Liver (tissue), 9 donors: ENCODE results near the gene DCC. TPM values are rescaled to one million over a fixed set of nuclear protein-coding genes. Genes with fewer than 3 reads are reported as not detected.

Experiments
- DNase-seq: peaks from one replicate; pipeline ENCODE4 v3.0.0-alpha.2; 2017; ENCODE audit warnings: low spot score
- H3K27ac ChIP-seq, 2 donors: one replicate each; pipeline ENCODE4 v1.7.0; 2013; ENCODE audit warnings: inconsistent platforms in 2 of 2, low read length in 2 of 2, control low read depth in 1 of 2, low read depth in 1 of 2, mild to moderate bottlenecking in 1 of 2
- H3K27me3 ChIP-seq, 4 donors: one replicate each; pipeline versions ENCODE4 v1.6.1 to v1.7.0; 2013; ENCODE audit warnings: low read length in 3 of 4, inconsistent platforms in 1 of 4, mild to moderate bottlenecking in 1 of 4, moderate library complexity in 1 of 4; ENCODE audit not compliant: control insufficient read depth in 4 of 4, insufficient read depth in 4 of 4
- H3K36me3 ChIP-seq, 4 donors: one replicate each; pipeline versions ENCODE4 v1.6.1 to v1.7.0; 2013; ENCODE audit warnings: low read length in 3 of 4, mild to moderate bottlenecking in 3 of 4, low read depth in 1 of 4, moderate library complexity in 1 of 4; ENCODE audit not compliant: control insufficient read depth in 4 of 4, insufficient read depth in 3 of 4
- H3K4me1 ChIP-seq, 4 donors: one replicate each; pipeline versions ENCODE4 v1.6.1 to v1.7.0; 2013; ENCODE audit warnings: low read length in 3 of 4, mild to moderate bottlenecking in 3 of 4, moderate library complexity in 1 of 4; ENCODE audit not compliant: control insufficient read depth in 4 of 4, insufficient read depth in 4 of 4
- H3K4me3 ChIP-seq, 3 donors: one replicate each; pipeline versions ENCODE4 v1.6.1 to v1.7.0; 2013; ENCODE audit warnings: low read length in 3 of 3, control low read depth in 1 of 3, low read depth in 1 of 3, mild to moderate bottlenecking in 1 of 3
- H3K9ac ChIP-seq, 2 donors: one replicate each; pipeline ENCODE4 v1.7.0; 2013; ENCODE audit warnings: low read length in 2 of 2, mild to moderate bottlenecking in 2 of 2, moderate library complexity in 2 of 2, control low read depth in 1 of 2, low read depth in 1 of 2
- H3K9me3 ChIP-seq, 4 donors: one replicate each; pipeline versions ENCODE4 v1.6.1 to v1.7.0; 2013; ENCODE audit warnings: low read length in 3 of 4; ENCODE audit not compliant: control insufficient read depth in 4 of 4
- ATF3 ChIP-seq: IDR thresholded peaks from 2 replicates; pipeline ENCODE4 v1.6.1; 2016; ENCODE audit warnings: antibody characterized with exemption
- EGR1 ChIP-seq, 2 donors: IDR thresholded peaks; 2 replicates each; pipeline ENCODE4 v1.6.1; 2016 to 2018; ENCODE audit warnings: antibody characterized with exemption in 2 of 2, low read depth in 2 of 2
- FOXA1 ChIP-seq: IDR thresholded peaks from 2 replicates; pipeline ENCODE4 v1.6.1; 2016; ENCODE audit warnings: antibody characterized with exemption
- FOXA2 ChIP-seq: IDR thresholded peaks from 2 replicates; pipeline ENCODE4 v1.6.1; 2016; ENCODE audit warnings: antibody characterized with exemption
- GABPA ChIP-seq, 2 donors: IDR thresholded peaks in 1 of 2; conservative IDR thresholded peaks in 1 of 2; 2 replicates each; pipeline ENCODE4 v1.6.1; 2016; ENCODE audit warnings: antibody characterized with exemption in 2 of 2, mild to moderate bottlenecking in 1 of 2, moderate library complexity in 1 of 2
- HNF4A ChIP-seq, 2 donors: conservative IDR thresholded peaks; 2 replicates each; pipeline ENCODE4 v1.6.1; 2016; ENCODE audit warnings: antibody characterized with exemption in 2 of 2, mild to moderate bottlenecking in 2 of 2
- HNF4G ChIP-seq: IDR thresholded peaks from 2 replicates; pipeline ENCODE4 v1.6.1; 2016; ENCODE audit warnings: antibody characterized with exemption
- JUND ChIP-seq, 2 donors: IDR thresholded peaks; 2 replicates each; pipeline ENCODE4 v1.6.1; 2016; ENCODE audit warnings: antibody characterized with exemption in 2 of 2
- MAX ChIP-seq: IDR thresholded peaks from 2 replicates; pipeline ENCODE4 v1.6.1; 2016; ENCODE audit warnings: antibody characterized with exemption
- NR2F2 ChIP-seq: IDR thresholded peaks from 2 replicates; pipeline ENCODE4 v1.6.1; 2016; ENCODE audit warnings: antibody characterized with exemption
- RAD21 ChIP-seq, 2 donors: IDR thresholded peaks; 2 replicates each; pipeline ENCODE4 v1.6.1; 2016; ENCODE audit warnings: antibody characterized with exemption in 2 of 2, mild to moderate bottlenecking in 2 of 2
- REST ChIP-seq: IDR thresholded peaks from 2 replicates; pipeline ENCODE4 v1.6.1; 2016; ENCODE audit warnings: antibody characterized with exemption, mild to moderate bottlenecking
- RXRA ChIP-seq, 2 donors: IDR thresholded peaks; 2 replicates each; pipeline ENCODE4 v1.6.1; 2017 to 2018; ENCODE audit warnings: antibody characterized with exemption in 2 of 2, mild to moderate bottlenecking in 1 of 2
- SP1 ChIP-seq: IDR thresholded peaks from 2 replicates; pipeline ENCODE4 v1.6.1; 2018; ENCODE audit warnings: antibody characterized with exemption, mild to moderate bottlenecking
- TAF1 ChIP-seq: conservative IDR thresholded peaks from 2 replicates; pipeline ENCODE4 v1.6.1; 2016; ENCODE audit warnings: antibody characterized with exemption, mild to moderate bottlenecking
- YY1 ChIP-seq: IDR thresholded peaks from 2 replicates; pipeline ENCODE4 v1.6.1; 2016; ENCODE audit warnings: antibody characterized with exemption, mild to moderate bottlenecking
- WGBS: extraction: QIAGEN DNeasy Blood & Tissue Kit; methylation state at CpG from one replicate; pipeline ENCODE4 v1.1.7; 2013; 5-methylcytosine and 5-hydroxymethylcytosine counted together
- polyA plus RNA-seq, 2 donors: library from polyadenylated mRNA; stranded (reverse) in 1 of 2; unstranded in 1 of 2; fragments of 200-250 nt in 1 of 2; fragments of >200 nt in 1 of 2; fragmentation: Nextera tagmentation in 1 of 2; extraction: Ambion mirVana in 1 of 2; gene quantifications; one replicate each; pipeline versions ENCODE4 v1.2.1 to v1.2.3, GENCODE V29; 2013 to 2015
- total RNA-seq, 2 donors: library from RNA; depleted of rRNA; stranded (reverse); fragments of >200 nt; gene quantifications; one replicate each; pipeline ENCODE4 v1.2.3, GENCODE V29; 2014
- TF ChIP-seq, protein P1 (sequence below): fragments of 150-350 bp; IDR thresholded peaks from 2 replicates; pipeline ENCODE4 v1.5.1; 2017; ENCODE audit warnings: improper control_type of control experiment, low read depth, low read length; ENCODE audit not compliant: missing input control
- TF ChIP-seq, protein P2 (sequence below): IDR thresholded peaks from 2 replicates; pipeline ENCODE4 v1.6.1; 2016; ENCODE audit warnings: antibody characterized with exemption
- donor health status: healthy.
- donor health status: healthy.
- donor health status: healthy.
- donor health status: healthy.
- donor health status: healthy.

The DCC gene
- total and polyA plus RNA-seq, 4 donors = under 0.01 to 0.03 TPM; not detected in 2

- no peak overlapping the region for H3K27ac ChIP-seq
- TF ChIP-seq FOXA1 (no peak), RXRA (IDR thresholded peaks at IDR 0.05) (no peak), FOXA2 (no peak), HNF4G (no peak), TAF1 (no peak), GABPA (IDR thresholded peaks at IDR 0.05 in 1 of 2, conservative IDR thresholded peaks at IDR 0.05 in 1 of 2) (no peak), JUND (IDR thresholded peaks at IDR 0.05) (no peak), RAD21 (IDR thresholded peaks at IDR 0.05) (no peak)
- DNase-seq = no peak
- H3K36me3 ChIP-seq = no peaks in the 10 kb centered on the region
- no peaks in the 10 kb centered on the region for H3K27me3 ChIP-seq
- H3K4me3 ChIP-seq = no peak overlapping the region
- 74% methylated on average over 3 of the region's 3 CpGs for WGBS
- no peak overlapping the region for H3K9ac ChIP-seq
- no peaks in the 10 kb centered on the region for H3K4me1 ChIP-seq
- H3K9me3 ChIP-seq = no peaks in the 10 kb centered on the region
These were observed 275.9 kb downstream of the DCC start for GRCh38 chr18:52615943-52616342.

DNA sequence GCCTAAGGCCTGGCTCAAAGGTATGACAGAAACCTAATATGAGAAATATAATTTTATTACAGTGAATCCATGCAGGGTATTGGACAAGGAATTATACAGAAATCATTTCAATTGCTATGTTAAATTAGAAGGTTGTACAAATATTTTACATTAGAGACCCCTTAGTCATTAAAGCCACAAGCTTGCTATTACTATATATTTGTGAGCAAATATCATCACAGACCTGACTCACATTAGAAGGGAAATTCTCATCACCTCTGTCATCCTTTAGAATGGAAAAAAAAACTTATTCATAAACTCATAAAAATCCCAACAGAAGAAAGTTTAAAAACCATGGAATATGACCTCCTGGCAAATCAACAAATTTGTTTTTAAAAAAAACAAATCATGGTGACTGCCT lies 277.9 kb downstream of the DCC start:
- Histone ChIP-seq H3K27ac (no peak overlapping the region), H3K9me3 (no peaks in the 10 kb centered on the region), H3K4me3 (no peak overlapping the region), H3K9ac (no peak overlapping the region), H3K4me1 (no peaks in the 10 kb centered on the region), H3K36me3 (no peaks in the 10 kb centered on the region), H3K27me3 (no peaks in the 10 kb centered on the region)
- DNase-seq = no peak
- TF ChIP-seq HNF4G (no peak), REST (no peak), FOXA2 (no peak), ATF3 (no peak), GABPA (IDR thresholded peaks at IDR 0.05 in 1 of 2, conservative IDR thresholded peaks at IDR 0.05 in 1 of 2) (no peak), JUND (IDR thresholded peaks at IDR 0.05) (no peak), RAD21 (IDR thresholded peaks at IDR 0.05) (no peak), HNF4A (conservative IDR thresholded peaks at IDR 0.05) (no peak), MAX (no peak), YY1 (no peak), FOXA1 (no peak), TAF1 (no peak), RXRA (IDR thresholded peaks at IDR 0.05) (no peak), EGR1 (IDR thresholded peaks at IDR 0.05; ENCODE audit: low read depth in 2 of 2) (no peak), NR2F2 (no peak), SP1 (no peak)
- TF ChIP-seq, protein P1, sequence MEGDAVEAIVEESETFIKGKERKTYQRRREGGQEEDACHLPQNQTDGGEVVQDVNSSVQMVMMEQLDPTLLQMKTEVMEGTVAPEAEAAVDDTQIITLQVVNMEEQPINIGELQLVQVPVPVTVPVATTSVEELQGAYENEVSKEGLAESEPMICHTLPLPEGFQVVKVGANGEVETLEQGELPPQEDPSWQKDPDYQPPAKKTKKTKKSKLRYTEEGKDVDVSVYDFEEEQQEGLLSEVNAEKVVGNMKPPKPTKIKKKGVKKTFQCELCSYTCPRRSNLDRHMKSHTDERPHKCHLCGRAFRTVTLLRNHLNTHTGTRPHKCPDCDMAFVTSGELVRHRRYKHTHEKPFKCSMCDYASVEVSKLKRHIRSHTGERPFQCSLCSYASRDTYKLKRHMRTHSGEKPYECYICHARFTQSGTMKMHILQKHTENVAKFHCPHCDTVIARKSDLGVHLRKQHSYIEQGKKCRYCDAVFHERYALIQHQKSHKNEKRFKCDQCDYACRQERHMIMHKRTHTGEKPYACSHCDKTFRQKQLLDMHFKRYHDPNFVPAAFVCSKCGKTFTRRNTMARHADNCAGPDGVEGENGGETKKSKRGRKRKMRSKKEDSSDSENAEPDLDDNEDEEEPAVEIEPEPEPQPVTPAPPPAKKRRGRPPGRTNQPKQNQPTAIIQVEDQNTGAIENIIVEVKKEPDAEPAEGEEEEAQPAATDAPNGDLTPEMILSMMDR = no peak
- TF ChIP-seq, protein P2, sequence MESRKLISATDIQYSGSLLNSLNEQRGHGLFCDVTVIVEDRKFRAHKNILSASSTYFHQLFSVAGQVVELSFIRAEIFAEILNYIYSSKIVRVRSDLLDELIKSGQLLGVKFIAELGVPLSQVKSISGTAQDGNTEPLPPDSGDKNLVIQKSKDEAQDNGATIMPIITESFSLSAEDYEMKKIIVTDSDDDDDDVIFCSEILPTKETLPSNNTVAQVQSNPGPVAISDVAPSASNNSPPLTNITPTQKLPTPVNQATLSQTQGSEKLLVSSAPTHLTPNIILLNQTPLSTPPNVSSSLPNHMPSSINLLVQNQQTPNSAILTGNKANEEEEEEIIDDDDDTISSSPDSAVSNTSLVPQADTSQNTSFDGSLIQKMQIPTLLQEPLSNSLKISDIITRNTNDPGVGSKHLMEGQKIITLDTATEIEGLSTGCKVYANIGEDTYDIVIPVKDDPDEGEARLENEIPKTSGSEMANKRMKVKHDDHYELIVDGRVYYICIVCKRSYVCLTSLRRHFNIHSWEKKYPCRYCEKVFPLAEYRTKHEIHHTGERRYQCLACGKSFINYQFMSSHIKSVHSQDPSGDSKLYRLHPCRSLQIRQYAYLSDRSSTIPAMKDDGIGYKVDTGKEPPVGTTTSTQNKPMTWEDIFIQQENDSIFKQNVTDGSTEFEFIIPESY = no peak
